Right lobe of liver (tissue), 4 donors: Measurements from ENCODE around the gene IRX4.

Experiments
- CTCF ChIP-seq, 4 donors: fragments of 200-600 bp in 3 of 4; fragments of 450-650 bp in 1 of 4; IDR thresholded peaks; one replicate each; pipeline versions ENCODE4 v1.5.1 to v1.8.0; 2016 to 2022; ENCODE audit warnings: antibody characterized with exemption in 4 of 4, mild to moderate bottlenecking in 2 of 4
- POLR2A ChIP-seq: fragments of 450-650 bp; IDR thresholded peaks from one replicate; pipeline ENCODE4 v1.6.1; 2017; ENCODE audit warnings: antibody characterized with exemption, mild to moderate bottlenecking
- donor health status: DM: no; HTN: no; CAD: no.
- donor health status: DM: no; HTN: no; CAD: no.
- donor health status: DM: no; HTN: yes; CAD: no.

GRCh38 chr5:1901061-1901460, 18.3 kb upstream of the IRX4 start:
- no peak for TF ChIP-seq CTCF (IDR thresholded peaks at IDR 0.05)
- no peak for TF ChIP-seq POLR2A
